Right lung (tissue), 5 donors: ENCODE data around the gene DSN1. TPM values are rescaled to one million over a fixed set of nuclear protein-coding genes. Genes with fewer than 3 reads are reported as not detected.

ENCODE experiments used
- DNase-seq, 2 donors: peaks; one replicate each; pipeline ENCODE4 v3.0.0-alpha.2; 2013
- polyA plus RNA-seq, 5 donors: library from polyadenylated mRNA; unstranded; fragments of 120-200 nt; gene quantifications; one replicate each; pipeline versions ENCODE4 v1.2.1 to v1.2.3, GENCODE V29; 2013; ENCODE audit warnings: inconsistent platforms in 1 of 5, low replicate concordance in 1 of 5; ENCODE audit not compliant: insufficient read length in 5 of 5, insufficient read depth in 1 of 5

Gene DSN1
- polyA plus RNA-seq, 5 donors, result 16.3 to 27.4 (median 21.1) TPM

DNA sequence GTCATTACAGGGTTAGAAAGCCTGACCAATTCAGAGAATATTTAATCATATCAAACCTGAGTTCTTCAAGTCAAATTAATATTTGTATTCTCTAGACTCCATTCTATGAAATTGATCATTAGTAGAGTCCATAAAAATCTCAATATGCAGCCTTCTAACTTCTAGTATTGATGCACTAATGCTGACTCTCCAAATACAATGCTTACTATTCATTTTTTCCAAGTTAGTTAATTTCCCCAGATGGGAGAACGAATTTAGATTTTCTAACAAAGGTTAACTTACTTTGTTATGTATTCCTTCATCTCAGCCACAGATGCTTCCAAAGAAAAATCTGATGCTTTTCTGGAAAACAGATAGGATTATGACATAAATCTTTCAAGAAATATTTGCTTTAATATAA is 15.3 kb downstream of the DSN1 start:
- DNase-seq, result no peak

- DNase-seq, result no peak
These were observed 17.1 kb downstream of the DSN1 start for GRCh38 chr20:36756496-36756895.

DNA sequence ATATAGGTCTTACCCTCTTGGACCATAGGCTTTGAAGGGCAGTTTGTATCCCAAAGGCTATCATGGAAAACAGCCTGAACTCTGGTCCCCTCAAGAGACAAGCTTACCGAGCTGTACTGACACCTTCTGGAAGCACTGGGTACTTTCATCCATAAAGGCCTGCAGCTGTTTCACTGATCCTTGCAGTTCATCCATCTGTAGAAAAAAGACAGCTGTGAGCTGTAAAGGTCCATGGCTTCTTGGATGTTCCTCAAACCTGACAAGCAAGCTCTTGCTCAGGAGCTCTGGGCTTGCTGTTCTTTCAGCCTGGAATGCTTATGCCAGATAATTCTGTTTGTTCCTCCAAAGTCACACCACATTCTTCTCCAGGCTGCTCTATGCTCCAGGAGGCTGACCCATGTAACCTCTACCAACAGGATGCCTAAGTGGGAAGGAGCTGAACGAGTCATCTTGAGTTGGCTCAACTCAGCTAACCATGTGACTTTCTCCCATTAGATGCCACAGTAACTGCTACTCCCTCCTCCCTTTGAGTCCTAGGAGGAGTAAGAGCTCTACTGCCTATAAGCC is 18.8 kb downstream of the DSN1 start:
- peak; percentile 77 to 81 for DNase-seq

DNA sequence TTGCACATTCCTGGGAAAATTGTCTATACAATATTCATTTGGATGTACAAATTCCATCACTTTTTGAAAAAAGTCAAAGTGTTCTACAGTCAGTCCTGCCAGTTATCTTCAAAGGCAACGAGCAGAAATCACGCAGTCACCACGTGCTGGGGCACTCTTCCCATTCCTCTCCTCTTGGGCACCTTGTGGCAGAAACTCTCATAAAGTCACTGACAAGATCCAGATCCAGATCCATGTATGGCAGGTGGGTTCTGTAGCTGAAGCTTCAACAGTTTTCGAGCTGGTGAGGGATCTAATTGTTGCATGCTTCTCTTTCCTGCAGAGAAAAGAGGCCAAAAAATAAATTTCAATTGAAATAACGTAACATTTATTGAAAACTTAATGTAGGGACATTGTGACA is 21.0 kb downstream of the DSN1 start:
- no peak for DNase-seq

GRCh38 chr20:36745927-36746659 is 27.5 kb downstream of the DSN1 start, which contains the start of gene NDRG3:
Gene NDRG3, minus strand, starts transcription at chr20:36746090. Its CDS starts 24,355 bp downstream, at chr20:36721735.
- peak; percentile 86 to 91 for DNase-seq

DNA sequence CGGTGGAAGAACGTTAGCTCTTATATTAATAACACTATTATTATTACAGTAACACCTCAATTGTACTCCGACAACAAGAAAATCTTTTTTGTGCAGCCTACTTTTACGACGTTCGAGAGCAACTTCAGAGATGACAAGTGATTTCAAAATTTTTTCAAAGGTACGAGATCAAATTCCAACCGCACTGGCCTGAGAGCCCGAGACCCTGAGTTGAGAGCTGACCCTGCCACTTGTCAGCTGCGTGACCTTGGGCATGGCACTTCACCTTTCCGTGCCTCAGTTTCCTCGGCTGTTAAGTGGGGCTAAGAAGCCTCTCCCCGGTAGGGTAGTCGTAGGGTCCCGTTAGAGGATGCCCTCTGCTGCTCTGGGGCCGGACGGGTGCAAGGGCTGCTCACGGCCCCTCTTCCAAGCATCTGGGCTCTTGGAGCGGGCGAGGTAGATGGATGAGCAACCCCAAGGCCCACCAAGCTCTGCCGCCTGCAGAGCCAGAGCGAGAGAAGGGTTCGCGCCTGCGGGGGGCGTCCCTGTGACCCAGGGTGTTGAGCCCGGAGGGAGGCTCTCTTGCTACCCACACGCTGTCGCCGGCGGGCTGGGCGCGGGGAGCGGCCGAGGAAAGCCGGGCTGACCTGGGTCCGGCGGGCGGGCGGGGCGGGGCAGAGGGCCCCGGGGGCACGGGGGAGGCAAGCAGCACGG is 28.2 kb downstream of the DSN1 start:
- no peak for DNase-seq

GRCh38 chr20:36744764-36745191 is 28.8 kb downstream of the DSN1 start:
- DNase-seq, result no peak

DNA sequence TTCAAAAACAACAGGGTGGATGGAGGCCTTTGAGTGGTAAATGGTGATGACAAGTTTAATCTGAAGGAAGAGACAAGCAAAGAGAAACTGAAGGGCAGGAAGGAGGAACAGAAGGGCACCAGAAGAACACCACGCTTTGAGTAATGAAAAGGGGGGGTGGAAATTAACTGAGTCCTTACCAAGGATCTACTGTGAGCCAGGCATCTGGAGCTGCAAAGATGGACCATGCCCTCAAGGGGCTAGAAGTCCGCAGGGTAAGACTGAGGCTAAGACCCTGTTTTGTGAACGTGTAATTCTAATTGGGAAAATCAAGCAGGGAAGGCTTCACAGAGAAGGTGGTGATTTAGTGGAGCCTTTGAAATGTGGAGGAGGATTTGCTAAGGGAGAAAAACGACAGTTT is 29.3 kb downstream of the DSN1 start:
- DNase-seq, result no peak

- no peak for DNase-seq
These were observed 31.0 kb downstream of the DSN1 start for GRCh38 chr20:36742558-36742957.

DNA sequence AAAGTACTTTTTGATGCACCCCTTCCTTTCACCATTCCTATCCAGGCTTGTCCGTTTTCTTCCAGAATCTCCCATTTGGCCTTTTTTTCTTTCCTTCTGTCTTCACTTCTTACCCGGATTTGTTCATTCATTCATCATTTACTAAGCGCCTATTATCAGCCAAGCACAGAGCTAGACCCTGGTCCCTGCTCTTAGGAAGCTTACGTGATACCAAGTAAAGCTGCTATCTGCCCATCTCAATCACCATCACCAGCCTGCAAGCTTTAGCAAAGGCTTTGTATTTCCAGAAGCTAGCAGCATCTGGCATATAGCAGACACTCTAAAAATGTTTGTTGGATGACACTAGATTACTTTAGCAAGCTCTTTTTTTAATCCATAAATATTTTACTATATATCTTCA is 32.5 kb downstream of the DSN1 start:
- DNase-seq, result no peak

- no peak for DNase-seq
These were observed 36.4 kb downstream of the DSN1 start for GRCh38 chr20:36737183-36737499.

DNA sequence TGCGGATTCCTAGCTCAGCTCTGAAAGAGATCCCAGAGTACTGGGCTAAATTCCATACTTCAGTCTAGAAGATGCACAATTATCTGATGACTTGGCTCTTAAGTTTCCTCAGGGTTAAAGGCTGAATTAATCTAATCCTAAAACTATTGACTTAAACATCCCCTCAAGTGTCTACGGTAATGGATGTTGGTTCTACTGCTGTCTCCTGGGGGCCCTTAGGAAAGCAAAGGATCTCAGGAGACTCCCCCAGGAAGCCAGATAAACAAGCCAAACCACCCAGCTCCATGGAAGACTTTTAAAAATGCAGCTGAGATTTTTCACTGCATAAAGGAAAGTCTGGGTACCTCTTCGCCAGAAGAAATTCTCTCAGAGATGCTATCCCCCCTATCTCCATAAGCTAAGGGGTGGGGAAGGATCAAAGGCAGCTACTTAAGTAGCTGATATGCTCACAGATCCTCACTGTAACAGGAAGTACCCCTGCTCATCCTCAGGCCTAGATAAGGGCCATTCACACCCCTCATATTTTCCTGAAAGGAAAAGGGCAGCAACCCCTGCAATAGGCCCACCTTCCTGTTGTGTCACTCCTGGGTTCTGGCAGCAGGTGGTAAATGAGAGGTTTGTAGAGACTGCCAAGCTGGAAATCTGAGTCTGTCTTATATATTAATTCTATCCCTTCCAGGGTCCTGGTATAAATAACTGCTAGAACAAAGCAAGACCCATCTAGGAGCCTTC is 36.9 kb downstream of the DSN1 start:
- no peak for DNase-seq

DNA sequence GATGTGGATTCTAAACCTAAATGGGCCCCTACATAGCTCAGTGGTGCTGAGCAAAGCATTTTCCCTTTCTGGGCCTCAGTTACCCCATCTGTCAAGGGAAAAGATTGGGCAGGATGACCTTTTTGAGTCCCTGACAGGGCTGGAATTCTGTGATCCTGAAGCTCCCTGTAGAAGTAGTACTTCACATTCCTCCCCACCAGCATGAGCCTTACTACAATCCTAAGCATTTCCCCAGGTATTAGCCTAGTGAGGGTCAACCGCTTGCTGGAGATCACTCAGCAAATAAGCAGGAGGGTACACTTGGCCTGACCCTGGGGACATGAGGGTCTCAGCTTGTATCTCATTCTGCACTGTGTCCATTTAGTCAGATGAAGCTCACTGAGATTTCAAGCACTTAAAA is 41.1 kb downstream of the DSN1 start:
- no peak for DNase-seq

DNA sequence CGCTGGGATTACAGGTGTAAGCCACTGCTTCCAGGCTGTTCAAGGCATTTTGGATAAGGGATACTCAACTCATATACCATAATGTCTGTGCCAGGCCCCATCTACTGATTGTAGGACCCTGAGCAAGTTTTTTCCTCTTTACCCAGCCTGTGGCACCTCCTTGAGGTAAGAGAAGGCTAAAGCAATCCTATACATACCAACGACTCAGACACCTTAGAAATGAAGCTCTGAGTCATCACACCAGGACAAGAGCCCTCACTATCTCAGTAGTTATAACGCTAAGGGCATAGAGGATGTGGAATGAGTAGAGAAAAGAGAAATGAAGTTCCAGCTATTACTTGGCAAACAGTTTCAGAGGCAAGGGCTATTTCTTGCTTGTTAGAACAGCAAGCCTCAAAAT is 44.6 kb downstream of the DSN1 start:
- no peak for DNase-seq

GRCh38 chr20:36726168-36726567 is 47.4 kb downstream of the DSN1 start:
- DNase-seq, result no peak

- no peak for DNase-seq
These were observed 53.1 kb downstream of the DSN1 start for GRCh38 chr20:36720510-36720909.

GRCh38 chr20:36717657-36718056 is 55.9 kb downstream of the DSN1 start:
- DNase-seq, result no peak

GRCh38 chr20:36717021-36717420 is 56.5 kb downstream of the DSN1 start:
- DNase-seq, result no peak

- no peak for DNase-seq
These were observed 60.8 kb downstream of the DSN1 start for GRCh38 chr20:36712775-36713174.

DNA sequence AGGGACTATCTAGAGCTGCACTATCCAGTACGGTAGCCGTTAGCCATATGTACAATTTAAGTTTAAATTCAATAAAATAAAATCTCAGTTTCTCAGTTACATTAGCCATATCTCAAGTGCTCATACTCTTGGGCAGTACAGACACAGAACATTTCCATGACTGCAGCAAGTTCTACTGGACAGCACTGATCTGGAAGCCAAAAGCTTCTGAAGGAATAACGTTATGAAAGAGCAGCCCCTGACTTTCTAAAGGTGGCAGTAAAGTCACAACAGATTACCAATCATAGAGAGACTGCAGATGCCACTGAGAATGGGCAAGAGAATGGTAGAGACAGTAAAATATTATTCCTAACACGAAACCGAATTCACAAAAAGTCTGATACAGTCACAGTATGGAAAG is 64.4 kb downstream of the DSN1 start:
- DNase-seq, result no peak

DNA sequence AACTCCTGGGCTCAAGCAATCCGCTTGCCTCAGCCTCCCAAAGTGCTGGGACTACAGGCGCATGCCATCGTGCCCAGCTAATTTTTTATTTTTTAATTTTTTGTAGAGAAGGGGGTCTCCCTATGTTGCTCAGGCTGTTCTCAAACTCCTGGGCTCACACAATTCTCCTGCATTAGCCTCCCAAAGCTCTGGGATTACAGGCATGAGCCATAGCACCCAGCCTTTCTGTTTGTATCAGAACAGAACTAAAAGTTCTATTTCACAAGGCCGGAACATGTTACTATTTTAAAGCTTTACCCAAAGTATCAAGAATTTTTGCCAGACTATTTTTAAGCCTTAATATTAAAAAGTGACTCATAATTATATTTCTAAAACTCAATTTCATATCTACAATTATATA is 70.0 kb downstream of the DSN1 start:
- DNase-seq, result no peak
